CD8-positive, alpha-beta memory T cell (primary cell): ENCODE measurements around the gene ANKRD13C. TPM values are rescaled to one million over a fixed set of nuclear protein-coding genes. Genes with fewer than 3 reads are reported as not detected.

Experiments
- CTCF ChIA-PET: fragments of 350-600 bp; sonication (Branson Sonifier 250); formaldehyde crosslinking; loops from one replicate; lab custom pipeline; 2021; ENCODE audit warnings: antibody characterized with exemption; lab: Charles Lee
- POLR2A ChIA-PET: fragments of 350-600 bp; sonication (Branson Sonifier 250); formaldehyde crosslinking; loops from one replicate; lab custom pipeline; 2021; ENCODE audit warnings: antibody characterized with exemption; lab: Charles Lee
- DNase-seq, 5 donors: peaks; one replicate each; pipeline versions ENCODE4 v3.0.0 to v3.0.0-alpha.2; 2020 to 2022; ENCODE audit warnings: mixed read lengths in 1 of 5
- H3K27ac ChIP-seq: one replicate; pipeline ENCODE4 v1.7.0; 2013; ENCODE audit warnings: low read depth, mild to moderate bottlenecking, low read length, moderate library complexity
- H3K27me3 ChIP-seq: 2 replicates; pipeline ENCODE4 v1.7.0; 2013; ENCODE audit warnings: low read length, mild to moderate bottlenecking; ENCODE audit not compliant: insufficient read depth, poor library complexity, severe bottlenecking
- H3K36me3 ChIP-seq: 2 replicates; pipeline ENCODE4 v1.7.0; 2013; ENCODE audit warnings: mild to moderate bottlenecking, low read length, moderate library complexity; ENCODE audit not compliant: insufficient read depth
- H3K4me1 ChIP-seq: 2 replicates; pipeline ENCODE4 v1.7.0; 2013; ENCODE audit warnings: mild to moderate bottlenecking, low read length, moderate library complexity; ENCODE audit not compliant: insufficient read depth
- H3K4me3 ChIP-seq: 2 replicates; pipeline ENCODE4 v1.7.0; 2013; ENCODE audit warnings: mild to moderate bottlenecking, low read length
- H3K9me3 ChIP-seq: 2 replicates; pipeline ENCODE4 v1.7.0; 2013; ENCODE audit warnings: mild to moderate bottlenecking, low read length
- H3K27ac Mint-ChIP-seq, 8 donors: one replicate each; pipeline ENCODE4 v1.8.0; 2020 to 2021; ENCODE audit warnings: mixed read lengths in 8 of 8, mild to moderate bottlenecking in 6 of 8, inconsistent platforms in 3 of 8, moderate library complexity in 3 of 8
- H3K27me3 Mint-ChIP-seq, 2 donors: one replicate each; pipeline ENCODE4 v1.8.0; 2020 to 2021; ENCODE audit warnings: mixed read lengths in 2 of 2, mild to moderate bottlenecking in 1 of 2, moderate library complexity in 1 of 2
- H3K36me3 Mint-ChIP-seq, 3 donors: one replicate each; pipeline ENCODE4 v1.8.0; 2020 to 2021; ENCODE audit warnings: mixed read lengths in 3 of 3, inconsistent platforms in 1 of 3, mild to moderate bottlenecking in 1 of 3
- H3K4me1 Mint-ChIP-seq, 3 donors: one replicate each; pipeline ENCODE4 v1.8.0; 2020 to 2021; ENCODE audit warnings: mixed read lengths in 3 of 3, inconsistent platforms in 1 of 3, mild to moderate bottlenecking in 1 of 3
- H3K4me3 Mint-ChIP-seq, 7 donors: one replicate each; pipeline ENCODE4 v1.8.0; 2020 to 2021; ENCODE audit warnings: mixed read lengths in 7 of 7, mild to moderate bottlenecking in 6 of 7, moderate library complexity in 4 of 7, inconsistent platforms in 2 of 7
- H3K9me3 Mint-ChIP-seq, 5 donors: one replicate each; pipeline ENCODE4 v1.8.0; 2020 to 2022; ENCODE audit warnings: mixed read lengths in 5 of 5, mild to moderate bottlenecking in 3 of 5, moderate library complexity in 2 of 5, inconsistent platforms in 1 of 5
- polyA plus RNA-seq: library from polyadenylated mRNA; unstranded; fragments of 300-500 nt; fragmentation: Illumina TruSeq; gene quantifications from one replicate; pipeline ENCODE4 v1.2.3, GENCODE V29; 2021
- total RNA-seq, 2 experiments: library from RNA; stranded (reverse); gene quantifications; one replicate each; pipeline ENCODE4 v1.2.3, GENCODE V29; 2021

Gene ANKRD13C
- total and polyA plus RNA-seq, 3 experiments from 2014 or later, result 15.9 to 30.9 (median 29.4) TPM

- Histone ChIP-seq H3K27ac (no peak overlapping the region), H3K36me3 (no peaks in the 10 kb centered on the region), H3K4me3 (no peak overlapping the region), H3K4me1 (no peaks in the 10 kb centered on the region), H3K9me3 (no peaks in the 10 kb centered on the region), H3K27me3 (no peaks in the 10 kb centered on the region)
- no peak for DNase-seq
- Mint-ChIP-seq H3K36me3 (peaks cover 0 to 35% (median 12%) of the 10 kb centered on the region in 3 donors), H3K4me1 (peaks cover 24 to 43% (median 37%) of the 10 kb centered on the region in 3 donors), H3K27ac (no peak overlapping the region), H3K4me3 (no peak overlapping the region), H3K27me3 (no peaks in the 10 kb centered on the region), H3K9me3 (no peaks in the 10 kb centered on the region)
- POLR2A ChIA-PET, result interaction anchor here (0.8 kb wide), 1 partner anchor 96 kb away, joined by 3 read pairs; the partner anchor contains the start of gene SRSF11
- CTCF ChIA-PET, result no interaction called here
Measured at GRCh38 chr1:70317087-70317486, 37.4 kb downstream of the ANKRD13C start.

DNA sequence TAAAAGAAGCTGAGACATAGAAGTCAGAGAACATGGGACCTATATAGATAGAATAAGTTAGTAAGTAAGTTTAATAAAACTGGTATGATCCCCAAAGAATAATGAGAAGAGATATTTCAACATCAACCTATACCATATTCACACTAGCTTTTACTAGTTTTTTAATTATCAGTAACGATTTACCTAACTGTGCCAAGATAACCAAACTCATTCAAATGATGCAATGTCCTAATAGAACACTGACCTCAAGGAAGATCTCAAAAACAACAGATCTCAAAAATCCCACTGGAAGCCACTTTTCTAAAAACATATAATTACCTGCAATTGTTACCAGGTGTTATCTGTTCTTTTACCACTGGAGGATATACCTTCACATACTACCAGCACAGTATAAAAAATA, 38.7 kb downstream of the ANKRD13C start:
- POLR2A ChIA-PET, result no interaction called here
- peaks cover 24 to 38% (median 32%) of the 10 kb centered on the region in 3 donors for H3K4me1 Mint-ChIP-seq
- Histone ChIP-seq H3K27ac (no peak overlapping the region), H3K36me3 (no peaks in the 10 kb centered on the region), H3K4me1 (no peaks in the 10 kb centered on the region), H3K9me3 (no peaks in the 10 kb centered on the region), H3K4me3 (no peak overlapping the region), H3K27me3 (no peaks in the 10 kb centered on the region)
- H3K4me3 Mint-ChIP-seq, result no peak overlapping the region
- no peaks in the 10 kb centered on the region for H3K9me3 Mint-ChIP-seq
- DNase-seq, result no peak
- no peaks in the 10 kb centered on the region for H3K27me3 Mint-ChIP-seq
- CTCF ChIA-PET, result no interaction called here
- H3K27ac Mint-ChIP-seq, result peak overlapping the region in 2 of 8 donors; percentile 14 to 23
- peaks cover 0 to 34% (median 10%) of the 10 kb centered on the region in 3 donors for H3K36me3 Mint-ChIP-seq

DNA sequence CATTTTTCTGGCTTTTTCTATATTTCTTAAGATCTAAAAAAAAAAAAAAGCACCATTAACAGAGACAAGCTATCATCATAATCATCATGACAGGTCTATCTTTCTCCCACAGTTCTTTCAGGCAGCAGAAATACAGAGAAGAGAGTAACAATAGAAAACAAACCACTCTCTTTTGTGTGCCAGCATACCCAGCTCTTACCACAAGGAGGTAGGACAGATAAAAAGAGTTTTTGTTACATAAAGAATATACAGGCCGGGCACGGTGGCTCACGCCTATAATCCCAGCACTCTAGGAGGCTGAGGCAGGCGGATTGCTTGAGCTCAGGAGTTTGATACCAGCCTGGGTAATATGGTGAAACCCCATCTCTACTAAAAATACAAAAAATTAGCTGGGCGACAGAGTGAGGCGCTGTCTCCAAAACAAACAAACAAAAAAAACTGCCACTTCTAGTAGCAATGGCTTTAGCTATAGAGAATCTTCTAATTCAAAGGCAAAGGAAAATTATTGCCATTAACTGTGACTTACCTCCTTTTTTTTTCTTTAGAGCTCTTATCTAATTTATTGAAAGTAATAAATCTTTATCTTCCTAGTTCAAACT, 39.7 kb downstream of the ANKRD13C start:
- Mint-ChIP-seq H3K36me3 (peaks cover 0 to 37% (median 8%) of the 10 kb centered on the region in 3 donors), H3K27me3 (no peaks in the 10 kb centered on the region), H3K4me1 (peaks cover 22 to 35% (median 28%) of the 10 kb centered on the region in 3 donors), H3K27ac (peak overlapping the region in 1 of 8 donors; percentile 50), H3K4me3 (no peak overlapping the region), H3K9me3 (no peaks in the 10 kb centered on the region)
- POLR2A ChIA-PET, result no interaction called here
- CTCF ChIA-PET, result no interaction called here
- H3K4me3 ChIP-seq, result no peak overlapping the region
- no peaks in the 10 kb centered on the region for H3K4me1 ChIP-seq
- no peak for DNase-seq
- no peaks in the 10 kb centered on the region for H3K27me3 ChIP-seq
- H3K36me3 ChIP-seq, result no peaks in the 10 kb centered on the region
- no peak overlapping the region for H3K27ac ChIP-seq
- H3K9me3 ChIP-seq, result no peaks in the 10 kb centered on the region

DNA sequence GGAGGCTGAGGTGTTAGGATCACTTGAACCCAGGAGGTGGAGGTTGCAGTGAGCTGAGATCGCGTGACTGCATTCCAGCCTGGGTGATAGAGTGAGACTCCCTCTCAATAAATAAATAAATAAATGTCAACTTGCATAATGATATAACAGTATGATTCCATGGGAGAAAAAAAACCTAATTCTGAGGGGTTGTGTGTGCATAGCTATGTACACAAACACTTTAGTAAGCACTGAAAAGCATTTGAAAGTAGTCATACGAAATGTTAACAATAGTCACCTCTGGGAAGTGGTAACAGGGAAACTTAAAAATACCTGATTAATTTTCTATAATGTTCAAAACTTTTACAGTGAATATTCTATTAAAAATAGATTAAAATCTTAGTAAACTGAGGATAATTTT, 43.2 kb downstream of the ANKRD13C start:
- POLR2A ChIA-PET, result no interaction called here
- Mint-ChIP-seq H3K27me3 (no peaks in the 10 kb centered on the region), H3K36me3 (peaks cover 4 to 57% (median 6%) of the 10 kb centered on the region in 3 donors)

DNA sequence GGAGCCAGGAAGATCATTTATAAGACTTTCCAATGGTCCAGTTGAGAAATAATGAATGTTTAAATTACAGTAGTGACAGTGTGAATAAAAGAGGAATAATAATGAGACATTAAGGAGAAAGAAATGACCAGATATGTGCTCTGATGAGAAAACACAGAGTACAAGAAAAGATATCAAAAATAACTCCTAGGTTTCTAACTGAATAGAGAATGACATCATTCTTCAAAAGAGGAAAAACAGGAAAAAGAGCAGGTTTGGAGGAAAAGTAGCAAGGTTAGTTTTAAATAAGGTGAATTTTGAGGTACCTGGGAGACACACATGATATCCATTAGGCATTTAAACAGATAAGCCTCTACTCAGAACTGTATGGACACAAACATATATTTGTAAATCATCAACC, 55.0 kb downstream of the ANKRD13C start:
- DNase-seq, result no peak
- Mint-ChIP-seq H3K27ac (peak overlapping the region in 2 of 8 donors; percentile 23 to 57), H3K9me3 (no peaks in the 10 kb centered on the region), H3K27me3 (no peaks in the 10 kb centered on the region), H3K4me3 (no peak overlapping the region), H3K4me1 (peaks cover 0 to 8% (median 7%) of the 10 kb centered on the region in 3 donors), H3K36me3 (peaks cover 9 to 65% (median 12%) of the 10 kb centered on the region in 3 donors)
- no peak overlapping the region for H3K4me3 ChIP-seq
- POLR2A ChIA-PET, result no interaction called here
- no peak overlapping the region for H3K27ac ChIP-seq
- CTCF ChIA-PET, result no interaction called here
- no peaks in the 10 kb centered on the region for H3K4me1 ChIP-seq
- no peaks in the 10 kb centered on the region for H3K9me3 ChIP-seq
- H3K36me3 ChIP-seq, result peaks cover 6% of the 10 kb centered on the region
- no peaks in the 10 kb centered on the region for H3K27me3 ChIP-seq

More for the DNA sequence above, 43.2 kb downstream of the ANKRD13C start:
- Histone ChIP-seq H3K27me3 (no peaks in the 10 kb centered on the region), H3K27ac (no peak overlapping the region), H3K4me1 (no peaks in the 10 kb centered on the region), H3K9me3 (no peaks in the 10 kb centered on the region), H3K36me3 (no peaks in the 10 kb centered on the region), H3K4me3 (no peak overlapping the region)
- peak overlapping the region in 2 of 8 donors; percentile 71 to 73 for H3K27ac Mint-ChIP-seq
- peaks cover 7 to 17% (median 10%) of the 10 kb centered on the region in 3 donors for H3K4me1 Mint-ChIP-seq
- DNase-seq, result no peak
- CTCF ChIA-PET, result no interaction called here
- no peaks in the 10 kb centered on the region for H3K9me3 Mint-ChIP-seq
- no peak overlapping the region for H3K4me3 Mint-ChIP-seq

GRCh38 chr1:70295749-70296148, 58.8 kb downstream of the ANKRD13C start:
- no peak for DNase-seq
- Mint-ChIP-seq H3K9me3 (no peaks in the 10 kb centered on the region), H3K4me1 (peaks cover 4 to 6% (median 4%) of the 10 kb centered on the region in 3 donors), H3K36me3 (peaks cover 9 to 73% (median 22%) of the 10 kb centered on the region in 3 donors), H3K27ac (no peak overlapping the region), H3K4me3 (no peak overlapping the region), H3K27me3 (no peaks in the 10 kb centered on the region)
- ChIA-PET CTCF (no interaction called here), POLR2A (no interaction called here)
- H3K9me3 ChIP-seq, result no peaks in the 10 kb centered on the region
- H3K36me3 ChIP-seq, result peaks cover 6% of the 10 kb centered on the region
- H3K4me3 ChIP-seq, result no peak overlapping the region
- no peak overlapping the region for H3K27ac ChIP-seq
- no peaks in the 10 kb centered on the region for H3K4me1 ChIP-seq
- H3K27me3 ChIP-seq, result no peaks in the 10 kb centered on the region

- no peak for DNase-seq
- Histone ChIP-seq H3K4me1 (no peaks in the 10 kb centered on the region), H3K36me3 (peaks cover 13% of the 10 kb centered on the region), H3K27ac (no peak overlapping the region), H3K9me3 (no peaks in the 10 kb centered on the region), H3K27me3 (no peaks in the 10 kb centered on the region), H3K4me3 (no peak overlapping the region)
- no peaks in the 10 kb centered on the region for H3K27me3 Mint-ChIP-seq
- peaks cover 2 to 8% (median 7%) of the 10 kb centered on the region in 3 donors for H3K4me1 Mint-ChIP-seq
- no peaks in the 10 kb centered on the region for H3K9me3 Mint-ChIP-seq
- H3K4me3 Mint-ChIP-seq, result no peak overlapping the region
- peaks cover 0 to 69% (median 24%) of the 10 kb centered on the region in 3 donors for H3K36me3 Mint-ChIP-seq
- H3K27ac Mint-ChIP-seq, result peak overlapping the region in 5 of 8 donors; percentile 2 to 67 (median 15)
- CTCF ChIA-PET, result no interaction called here
- POLR2A ChIA-PET, result no interaction called here
Measured at GRCh38 chr1:70293186-70293843, 61.2 kb downstream of the ANKRD13C start.

GRCh38 chr1:70290218-70290617, 64.3 kb downstream of the ANKRD13C start:
- POLR2A ChIA-PET, result no interaction called here
- no peak overlapping the region for H3K4me3 ChIP-seq
- H3K9me3 Mint-ChIP-seq, result no peaks in the 10 kb centered on the region
- peaks cover 0 to 60% (median 20%) of the 10 kb centered on the region in 3 donors for H3K36me3 Mint-ChIP-seq
- CTCF ChIA-PET, result no interaction called here
- H3K4me3 Mint-ChIP-seq, result no peak overlapping the region
- H3K9me3 ChIP-seq, result no peaks in the 10 kb centered on the region
- no peaks in the 10 kb centered on the region for H3K4me1 ChIP-seq
- H3K27me3 ChIP-seq, result no peaks in the 10 kb centered on the region
- no peak for DNase-seq
- peaks cover 13% of the 10 kb centered on the region for H3K36me3 ChIP-seq
- H3K27ac ChIP-seq, result no peak overlapping the region
- peaks cover 3 to 12% (median 7%) of the 10 kb centered on the region in 3 donors for H3K4me1 Mint-ChIP-seq
- H3K27ac Mint-ChIP-seq, result peak overlapping the region in 2 of 8 donors; percentile 12 to 15
- no peaks in the 10 kb centered on the region for H3K27me3 Mint-ChIP-seq
